ENCODE measurements around the gene ELFN1. TPM values are rescaled to one million over a fixed set of nuclear protein-coding genes. Genes with fewer than 3 reads are reported as not detected.

Gene ELFN1
- total and polyA plus RNA-seq, 9 of the 15 experiments (the other 6 are each of a cell fraction or from before 2014, with no cell fraction given), result 0.04 to 0.64 (median 0.18) TPM; not detected in 2

DNA sequence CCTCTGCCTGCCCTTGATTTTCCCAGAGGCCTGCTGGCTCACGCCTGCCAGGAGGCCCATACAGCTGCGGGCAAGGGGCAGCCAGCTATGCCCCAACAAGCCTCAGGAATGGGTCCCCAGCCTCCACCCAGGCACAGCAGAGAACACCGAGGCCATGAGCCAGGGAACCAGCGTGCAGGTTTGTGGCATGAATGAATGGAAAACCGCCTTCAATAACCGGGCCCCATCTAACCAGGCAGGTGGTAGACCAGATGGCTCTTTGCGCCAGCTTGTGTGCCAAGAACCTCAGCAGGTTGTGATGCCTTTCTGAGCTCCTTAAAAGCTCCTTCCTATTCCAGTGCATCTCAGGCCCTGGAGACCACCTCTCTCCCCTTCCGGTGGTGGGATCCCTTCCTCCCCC is 50.2 kb downstream of the ELFN1 start:
- H4K20me1 ChIP-seq (replicated peaks; ENCODE audit: control insufficient read depth, insufficient read depth, low read length), result no peaks in the 10 kb centered on the region; the same call in 1 of the 2 replicates
- DNase-seq (ENCODE audit: extremely low read depth in 1 of 4, low spot score in 3 of 4) (no peak), FAIRE-seq (no peak), ATAC-seq (no peak)
- H3K4me3 ChIP-seq, result no peak overlapping the region
- no peaks in the 10 kb centered on the region for H3K9me3 ChIP-seq (replicated peaks; ENCODE audit: control insufficient read depth, insufficient read depth, low read depth, low read length)
- H2AFZ ChIP-seq (ENCODE audit: low read depth, low read length), result no peak overlapping the region
- in situ Hi-C loops (cut with MboI) (no loop called here), intact Hi-C loops (cut with micrococcal nuclease) (no loop called here)
- WGBS (ENCODE audit: insufficient coverage, low coverage, missing lambda C conversion rate), result 30% methylated on average over 7 of the region's 8 CpGs
- no TSS peak for BruUV-seq (replicated peaks)
- no peaks in the 10 kb centered on the region for H3K36me3 ChIP-seq (ENCODE audit: control insufficient read depth, insufficient read depth, low read length)
- TF ChIP-seq, protein P1, sequence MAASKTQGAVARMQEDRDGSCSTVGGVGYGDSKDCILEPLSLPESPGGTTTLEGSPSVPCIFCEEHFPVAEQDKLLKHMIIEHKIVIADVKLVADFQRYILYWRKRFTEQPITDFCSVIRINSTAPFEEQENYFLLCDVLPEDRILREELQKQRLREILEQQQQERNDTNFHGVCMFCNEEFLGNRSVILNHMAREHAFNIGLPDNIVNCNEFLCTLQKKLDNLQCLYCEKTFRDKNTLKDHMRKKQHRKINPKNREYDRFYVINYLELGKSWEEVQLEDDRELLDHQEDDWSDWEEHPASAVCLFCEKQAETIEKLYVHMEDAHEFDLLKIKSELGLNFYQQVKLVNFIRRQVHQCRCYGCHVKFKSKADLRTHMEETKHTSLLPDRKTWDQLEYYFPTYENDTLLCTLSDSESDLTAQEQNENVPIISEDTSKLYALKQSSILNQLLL (CRISPR knock-in tag; IDR thresholded peaks at IDR 0.05; ENCODE audit: borderline replicate concordance), result no peak
- TF ChIP-seq HOXB6 (CRISPR knock-in tag; IDR thresholded peaks at IDR 0.05; ENCODE audit: borderline replicate concordance), result no peak
- no peak for TF ChIP-seq ZNF785 (CRISPR knock-in tag; IDR thresholded peaks at IDR 0.05)
- TF ChIP-seq MECOM (CRISPR knock-in tag; IDR thresholded peaks at IDR 0.05), result no peak
- TF ChIP-seq, protein P2, sequence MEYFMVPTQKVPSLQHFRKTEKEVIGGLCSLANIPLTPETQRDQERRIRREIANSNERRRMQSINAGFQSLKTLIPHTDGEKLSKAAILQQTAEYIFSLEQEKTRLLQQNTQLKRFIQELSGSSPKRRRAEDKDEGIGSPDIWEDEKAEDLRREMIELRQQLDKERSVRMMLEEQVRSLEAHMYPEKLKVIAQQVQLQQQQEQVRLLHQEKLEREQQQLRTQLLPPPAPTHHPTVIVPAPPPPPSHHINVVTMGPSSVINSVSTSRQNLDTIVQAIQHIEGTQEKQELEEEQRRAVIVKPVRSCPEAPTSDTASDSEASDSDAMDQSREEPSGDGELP (CRISPR knock-in tag; IDR thresholded peaks at IDR 0.05; ENCODE audit: borderline replicate concordance), result no peak
- no peak for TF ChIP-seq ZNF695 (CRISPR knock-in tag; IDR thresholded peaks at IDR 0.05)
- TF ChIP-seq ZNF780A (CRISPR knock-in tag; IDR thresholded peaks at IDR 0.05), result no peak
- TF ChIP-seq EWSR1 (IDR thresholded peaks at IDR 0.05; ENCODE audit: borderline replicate concordance, low read depth, partially characterized antibody), result no peak
- H3K27me3 ChIP-seq (ENCODE audit: control insufficient read depth in 2 of 2, insufficient read depth in 2 of 2, low read length in 2 of 2), result peaks cover 2 to 38% of the 10 kb centered on the region in 2 experiments; a peak in 3 of 5 replicates
- H3K27ac ChIP-seq (ENCODE audit: extremely low read depth, low read depth, low read length), result no peak overlapping the region
- no peak overlapping the region for H3K4me2 ChIP-seq (ENCODE audit: insufficient read depth, low read length)
- no peaks in the 10 kb centered on the region for H3K9me1 ChIP-seq (ENCODE audit: control insufficient read depth, insufficient read depth, low read length)
- no peaks in the 10 kb centered on the region for H3K79me2 ChIP-seq (ENCODE audit: control insufficient read depth, insufficient read depth, low read length)
- ChIA-PET POLR2A (interaction anchor here (0.6 kb wide), 1 partner anchor 1426 kb away, joined by 3 read pairs; no protein-coding TSS in a partner anchor), CTCF (ENCODE audit: low intra/inter-chr PET ratio) (no interaction called here)
- H3K4me1 ChIP-seq (replicated peaks in 1 of 2; ENCODE audit: control insufficient read depth in 2 of 2, insufficient read depth in 2 of 2, low read length in 2 of 2), result peaks cover 0 to 23% of the 10 kb centered on the region in 2 experiments; a peak in 2 of 5 replicates
- no peak overlapping the region for H3K9ac ChIP-seq (ENCODE audit: insufficient read depth in 1 of 2, low read depth in 2 of 2, low read length in 2 of 2)
